HEK293T (cell line): ENCODE data around the gene GDI1.

ENCODE experiments used
- CTCF ChIA-PET: fragments of 350-600 bp; formaldehyde crosslinking; extraction: SDS; loops from one replicate; lab custom pipeline; 2021; ENCODE audit warnings: antibody characterized with exemption, inconsistent platforms; lab: Yijun Ruan, JAX
- POLR2A ChIA-PET: fragments of 350-600 bp; formaldehyde crosslinking; extraction: SDS; loops from one replicate; lab custom pipeline; 2020; ENCODE audit warnings: antibody characterized with exemption, inconsistent platforms; lab: Yijun Ruan, JAX
- DNase-seq: peaks from one replicate; pipeline ENCODE4 v3.0.0; 2012; ENCODE audit warnings: mixed read lengths; ENCODE audit errors: extremely low spot score
- ARNT ChIP-seq: fragments of 450-650 bp; IDR thresholded peaks from 2 replicates; pipeline ENCODE4 v1.6.1; 2017; ENCODE audit warnings: mild to moderate bottlenecking
- BHLHE40 ChIP-seq: fragments of 450-650 bp; IDR thresholded peaks from 2 replicates; pipeline ENCODE4 v1.6.1; 2016; ENCODE audit warnings: mild to moderate bottlenecking, moderate library complexity, borderline replicate concordance
- CTBP1 ChIP-seq: fragments of 450-650 bp; IDR thresholded peaks from 2 replicates; pipeline ENCODE4 v1.6.1; 2016; ENCODE audit warnings: borderline replicate concordance
- ELF4 ChIP-seq: fragments of 450-650 bp; IDR thresholded peaks from 2 replicates; pipeline ENCODE4 v1.6.1; 2017; ENCODE audit warnings: antibody characterized with exemption
- FOXA1 ChIP-seq: fragments of 450-650 bp; IDR thresholded peaks from 2 replicates; pipeline ENCODE4 v1.6.1; 2016; ENCODE audit warnings: mild to moderate bottlenecking
- FOXK2 ChIP-seq: fragments of 450-650 bp; IDR thresholded peaks from 2 replicates; pipeline ENCODE4 v1.6.1; 2016; ENCODE audit warnings: mild to moderate bottlenecking
- FOXM1 ChIP-seq: fragments of 450-650 bp; IDR thresholded peaks from 2 replicates; pipeline ENCODE4 v1.6.1; 2017; ENCODE audit warnings: mild to moderate bottlenecking, borderline replicate concordance
- HDGF ChIP-seq: fragments of 450-650 bp; IDR thresholded peaks from 2 replicates; pipeline ENCODE4 v1.6.1; 2017; ENCODE audit warnings: antibody characterized with exemption, borderline replicate concordance
- L3MBTL2 ChIP-seq: fragments of 450-650 bp; conservative IDR thresholded peaks from 2 replicates; pipeline ENCODE4 v1.6.1; 2016; ENCODE audit warnings: mild to moderate bottlenecking
- LEF1 ChIP-seq: fragments of 450-650 bp; IDR thresholded peaks from 2 replicates; pipeline ENCODE4 v1.6.1; 2017; ENCODE audit warnings: mild to moderate bottlenecking, borderline replicate concordance
- NFRKB ChIP-seq: fragments of 450-650 bp; IDR thresholded peaks from 2 replicates; pipeline ENCODE4 v1.6.1; 2016; ENCODE audit warnings: mild to moderate bottlenecking, moderate library complexity
- SP1 ChIP-seq: fragments of 450-650 bp; IDR thresholded peaks from 2 replicates; pipeline ENCODE4 v1.6.1; 2017
- SUZ12 ChIP-seq: fragments of 450-650 bp; IDR thresholded peaks from 2 replicates; pipeline ENCODE4 v1.6.1; 2016; ENCODE audit warnings: mild to moderate bottlenecking
- TARDBP ChIP-seq: fragments of 450-650 bp; IDR thresholded peaks from 2 replicates; pipeline ENCODE4 v1.6.1; 2016
- ZNF384 ChIP-seq: fragments of 450-650 bp; IDR thresholded peaks from 2 replicates; pipeline ENCODE4 v1.6.1; 2016
- TF ChIP-seq, protein P1 (sequence below): fragments of 450-650 bp; IDR thresholded peaks from 2 replicates; pipeline ENCODE4 v1.6.1; 2016

Gene GDI1

DNA sequence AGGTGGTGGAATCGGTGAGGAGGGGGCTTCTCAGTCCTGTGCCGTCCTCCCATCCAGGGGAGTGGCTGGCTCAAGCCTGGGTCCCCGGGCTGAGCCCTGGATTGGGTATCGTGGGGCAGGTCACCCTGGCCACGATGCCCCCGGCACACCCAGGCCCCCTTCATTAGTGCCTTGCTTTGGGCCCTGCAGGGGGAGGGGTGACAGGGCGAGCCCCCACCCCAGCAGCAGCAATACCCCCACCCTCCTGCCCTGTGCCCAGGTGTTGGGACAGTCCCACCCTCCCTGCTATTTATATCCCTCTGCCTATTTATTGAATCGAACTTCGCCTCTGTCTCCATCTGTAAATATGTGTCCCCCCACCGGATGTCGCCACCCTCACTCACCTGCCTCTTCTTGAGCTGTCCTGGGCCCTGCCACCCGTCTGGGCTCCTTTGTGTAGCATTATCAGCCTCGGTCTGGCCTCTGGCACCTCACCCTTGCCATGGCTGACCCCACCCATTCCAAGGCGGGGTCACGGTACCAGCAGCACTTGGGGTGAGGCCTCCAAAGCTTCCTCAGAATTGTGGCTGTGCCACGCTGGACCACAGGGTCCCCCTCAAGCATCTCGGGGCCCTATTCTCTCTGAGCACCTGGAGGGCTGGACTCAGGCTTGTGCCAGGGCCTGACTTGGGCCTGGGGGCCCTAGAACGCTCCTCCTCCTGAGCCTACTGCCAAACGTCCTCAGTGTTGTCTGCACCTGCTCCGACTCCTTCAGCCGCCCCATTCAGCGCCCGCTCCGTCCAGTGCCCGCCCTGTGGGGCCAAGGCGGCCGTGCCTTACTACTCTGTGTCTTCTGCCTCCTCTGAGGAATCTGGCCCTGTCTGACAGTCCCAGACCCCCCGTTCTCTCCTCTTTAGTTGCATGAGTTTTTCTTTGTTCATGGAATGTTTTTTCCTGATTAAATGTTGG is 36.0 kb downstream of the GDI1 start:
- DNase-seq: no peak
- TF ChIP-seq LEF1: no peak
- TF ChIP-seq ELF4: no peak
- TF ChIP-seq SP1: no peak
- TF ChIP-seq ARNT: no peak
- no peak for TF ChIP-seq ZNF384
- TF ChIP-seq HDGF: no peak
- TF ChIP-seq FOXA1: no peak
- TF ChIP-seq FOXM1: no peak
- TF ChIP-seq FOXK2: no peak
- no peak for TF ChIP-seq BHLHE40
- TF ChIP-seq, protein P1, sequence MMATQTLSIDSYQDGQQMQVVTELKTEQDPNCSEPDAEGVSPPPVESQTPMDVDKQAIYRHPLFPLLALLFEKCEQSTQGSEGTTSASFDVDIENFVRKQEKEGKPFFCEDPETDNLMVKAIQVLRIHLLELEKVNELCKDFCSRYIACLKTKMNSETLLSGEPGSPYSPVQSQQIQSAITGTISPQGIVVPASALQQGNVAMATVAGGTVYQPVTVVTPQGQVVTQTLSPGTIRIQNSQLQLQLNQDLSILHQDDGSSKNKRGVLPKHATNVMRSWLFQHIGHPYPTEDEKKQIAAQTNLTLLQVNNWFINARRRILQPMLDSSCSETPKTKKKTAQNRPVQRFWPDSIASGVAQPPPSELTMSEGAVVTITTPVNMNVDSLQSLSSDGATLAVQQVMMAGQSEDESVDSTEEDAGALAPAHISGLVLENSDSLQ: no peak
- no peak for TF ChIP-seq CTBP1
- TF ChIP-seq L3MBTL2: no peak
- TF ChIP-seq NFRKB: no peak
- CTCF ChIA-PET: interaction anchor here (0.6 kb wide), 1 partner anchor 55 kb away, joined by 4 read pairs; no protein-coding TSS in a partner anchor
- POLR2A ChIA-PET: interaction anchor here (0.9 kb wide), 1 partner anchor 28 kb away, joined by 3 read pairs; no protein-coding TSS in a partner anchor

DNA sequence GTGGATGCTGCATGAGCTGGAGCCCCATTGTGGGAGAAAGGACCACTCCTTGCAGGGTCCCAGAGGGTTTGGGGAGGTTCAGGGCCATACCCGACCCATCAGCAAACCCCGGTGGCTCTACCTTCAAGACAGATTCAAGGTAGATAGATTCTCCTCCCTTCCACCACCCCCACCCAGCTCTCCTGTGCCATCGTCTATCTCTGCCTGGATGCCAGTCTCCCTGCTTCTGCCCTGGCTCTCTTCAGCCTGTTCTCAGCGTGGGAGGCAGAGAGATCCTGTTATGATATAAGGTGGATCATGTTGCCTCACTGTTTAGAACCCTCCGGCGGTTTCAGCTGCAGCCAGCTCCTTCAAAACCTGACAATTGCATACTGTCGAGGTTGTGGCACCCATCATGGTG is 36.7 kb downstream of the GDI1 start:
- TF ChIP-seq FOXM1: no peak
- TF ChIP-seq NFRKB: no peak
- TF ChIP-seq SP1: no peak
- no peak for TF ChIP-seq LEF1
- no peak for TF ChIP-seq HDGF
- TF ChIP-seq, protein P1: no peak
- TF ChIP-seq FOXA1: no peak
- no peak for TF ChIP-seq CTBP1
- no peak for TF ChIP-seq SUZ12
- no peak for TF ChIP-seq ARNT
- CTCF ChIA-PET: interaction anchor here (0.6 kb wide), 1 partner anchor 54 kb away, joined by 4 read pairs; no protein-coding TSS in a partner anchor
- POLR2A ChIA-PET: no interaction called here

DNA sequence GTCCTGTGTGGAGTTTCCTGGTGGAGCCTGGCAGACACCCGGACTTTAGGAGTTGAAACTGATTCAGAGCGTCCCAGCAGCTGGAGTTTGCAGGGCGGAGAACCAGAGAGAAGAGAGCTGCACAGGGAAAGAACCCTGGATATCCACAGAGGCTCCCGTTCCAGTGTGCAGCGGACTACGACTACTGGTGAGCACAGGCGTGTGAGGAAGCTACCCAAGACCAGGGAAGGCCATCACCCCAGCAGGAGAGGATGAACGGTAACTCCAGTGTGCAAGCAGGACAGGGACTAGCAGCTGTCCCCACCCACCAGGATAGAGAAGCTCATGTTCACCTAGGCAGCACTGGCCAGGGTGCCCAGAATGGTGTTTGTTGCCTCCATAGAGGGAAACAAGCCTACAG is 39.9 kb downstream of the GDI1 start:
- DNase-seq: no peak
- ChIA-PET CTCF (interaction anchor here (1.6 kb wide), 1 partner anchor 50 kb away, joined by 9 read pairs; no protein-coding TSS in a partner anchor), POLR2A (interaction anchor here (1.1 to 2.5 kb wide), 7 partner anchors 9 to 77 kb away, joined by 3 to 12 read pairs (median 5); partner anchors contain the start of genes FAM50A, SLC10A3 and UBL4A)
- TF ChIP-seq ELF4 (no peak), FOXM1 (no peak), HDGF (no peak), FOXA1 (no peak), TARDBP (no peak), BHLHE40 (no peak), ARNT (no peak), SUZ12 (no peak), ZNF384 (no peak), CTBP1 (no peak), LEF1 (no peak), FOXK2 (no peak), NFRKB (no peak), L3MBTL2 (no peak), SP1 (no peak)
- TF ChIP-seq, protein P1: no peak

More for the DNA sequence above, 36.7 kb downstream of the GDI1 start:
- DNase-seq: no peak

DNA sequence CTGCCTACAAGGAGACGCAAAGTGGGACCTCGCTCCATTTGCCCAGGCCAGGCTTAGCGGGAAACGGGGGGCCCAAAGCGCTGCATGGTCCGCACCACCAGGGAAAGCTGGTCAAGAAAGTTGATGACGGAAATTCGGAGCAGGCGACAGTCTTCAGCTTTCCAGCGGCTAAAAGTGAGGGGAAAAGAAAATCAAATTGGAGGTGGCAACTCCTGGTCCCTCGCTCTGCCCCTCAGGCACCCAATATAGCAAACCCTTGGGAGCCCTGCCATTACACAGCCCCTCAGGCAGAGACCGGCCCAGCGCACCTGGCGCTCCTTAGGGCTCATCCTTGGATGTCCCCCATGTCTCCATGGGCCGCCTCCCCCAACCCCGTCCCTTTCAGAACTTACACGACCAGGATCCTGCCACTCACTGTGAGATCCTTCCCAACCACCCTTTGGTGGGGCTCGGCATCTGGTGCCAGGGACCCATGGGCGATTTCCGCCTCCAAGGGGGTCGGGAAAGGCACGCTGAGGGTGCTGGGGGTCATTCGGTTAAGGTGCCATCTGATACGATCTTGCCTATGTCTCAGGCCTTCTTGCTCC is 41.0 kb downstream of the GDI1 start:
- ChIA-PET CTCF (interaction anchor here (1.6 kb wide), 1 partner anchor 49 kb away, joined by 9 read pairs; no protein-coding TSS in a partner anchor), POLR2A (interaction anchor here (1.2 to 2.5 kb wide), 8 partner anchors 10 to 80 kb away, joined by 3 to 12 read pairs (median 4); partner anchors contain the start of genes FAM3A, RPL10, SLC10A3 and UBL4A)
- DNase-seq: no peak
- TF ChIP-seq NFRKB (no peak), SUZ12 (no peak), LEF1 (no peak), BHLHE40 (no peak), FOXM1 (no peak), CTBP1 (no peak), L3MBTL2 (no peak), HDGF (no peak), ARNT (no peak), ELF4 (no peak)

DNA sequence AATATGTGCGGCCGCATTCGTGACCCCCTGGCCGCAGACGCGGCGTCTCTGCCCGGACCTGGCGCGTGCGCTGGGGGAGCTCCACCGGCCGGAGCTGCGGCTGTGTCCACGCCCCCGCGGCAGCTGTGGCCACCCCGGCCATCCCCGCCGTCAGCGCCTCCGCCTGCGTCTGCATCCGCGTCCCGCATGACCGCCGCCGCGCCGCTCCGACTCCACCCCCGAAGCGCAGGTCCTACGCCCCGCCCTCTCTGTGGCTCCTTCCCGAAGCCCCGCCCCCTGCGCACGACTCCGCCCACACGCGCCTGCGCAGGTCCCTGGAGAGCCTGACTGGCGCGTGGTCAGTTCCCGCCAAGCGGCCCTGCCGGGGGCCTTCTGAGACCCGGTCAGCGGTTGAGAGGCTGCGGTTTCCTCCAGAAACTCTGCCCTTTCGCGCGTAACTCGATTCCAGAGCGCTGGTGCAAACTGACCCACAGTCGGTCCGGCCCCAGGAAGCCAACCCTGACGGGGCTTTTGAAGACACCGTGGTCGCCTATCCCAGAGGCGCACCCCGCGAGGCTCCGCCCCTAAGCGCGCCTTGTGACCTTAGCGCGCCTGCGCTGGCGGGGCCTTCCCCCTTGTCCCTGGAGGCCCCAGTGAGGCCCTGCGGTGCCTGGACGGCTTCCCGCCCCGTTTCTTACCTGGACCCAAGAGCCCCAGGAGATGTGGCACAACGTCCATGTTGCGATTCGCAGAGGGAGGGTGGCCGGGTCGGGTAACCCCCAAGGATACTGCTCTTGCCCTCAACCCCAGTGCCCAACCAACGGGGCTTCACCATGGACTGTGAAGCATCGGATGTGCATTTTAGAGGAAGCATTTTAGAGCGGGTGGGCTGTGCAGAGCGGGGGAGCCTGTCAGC is 42.0 kb downstream of the GDI1 start, which contains the start of gene LAGE3:
TSS of gene LAGE3 (minus strand) at position 554 of the 895 bp plus-strand sequence. CDS start at position 188, 366 bp downstream.
- ChIA-PET POLR2A (interaction anchor here (0.7 to 2.5 kb wide), 9 partner anchors 9 to 81 kb away, joined by 3 to 15 read pairs (median 4); partner anchors contain the start of genes FAM3A, RPL10, SLC10A3 and UBL4A), CTCF (no interaction called here)
- peak; percentile 95 for DNase-seq
- TF ChIP-seq BHLHE40 (no peak), SUZ12 (no peak), FOXK2 (no peak), ARNT (no peak), L3MBTL2 (peak; percentile 100), SP1 (peak; percentile 96)
